GM19193 (cell line): ENCODE measurements around the gene ITGB5.

ENCODE experiments used
- POLR2A ChIP-seq: IDR thresholded peaks from 4 replicates; pipeline ENCODE4 v1.6.1; 2011; ENCODE audit not compliant: insufficient read depth, insufficient read length; ENCODE audit errors: extremely low read depth

Gene ITGB5, protein sequence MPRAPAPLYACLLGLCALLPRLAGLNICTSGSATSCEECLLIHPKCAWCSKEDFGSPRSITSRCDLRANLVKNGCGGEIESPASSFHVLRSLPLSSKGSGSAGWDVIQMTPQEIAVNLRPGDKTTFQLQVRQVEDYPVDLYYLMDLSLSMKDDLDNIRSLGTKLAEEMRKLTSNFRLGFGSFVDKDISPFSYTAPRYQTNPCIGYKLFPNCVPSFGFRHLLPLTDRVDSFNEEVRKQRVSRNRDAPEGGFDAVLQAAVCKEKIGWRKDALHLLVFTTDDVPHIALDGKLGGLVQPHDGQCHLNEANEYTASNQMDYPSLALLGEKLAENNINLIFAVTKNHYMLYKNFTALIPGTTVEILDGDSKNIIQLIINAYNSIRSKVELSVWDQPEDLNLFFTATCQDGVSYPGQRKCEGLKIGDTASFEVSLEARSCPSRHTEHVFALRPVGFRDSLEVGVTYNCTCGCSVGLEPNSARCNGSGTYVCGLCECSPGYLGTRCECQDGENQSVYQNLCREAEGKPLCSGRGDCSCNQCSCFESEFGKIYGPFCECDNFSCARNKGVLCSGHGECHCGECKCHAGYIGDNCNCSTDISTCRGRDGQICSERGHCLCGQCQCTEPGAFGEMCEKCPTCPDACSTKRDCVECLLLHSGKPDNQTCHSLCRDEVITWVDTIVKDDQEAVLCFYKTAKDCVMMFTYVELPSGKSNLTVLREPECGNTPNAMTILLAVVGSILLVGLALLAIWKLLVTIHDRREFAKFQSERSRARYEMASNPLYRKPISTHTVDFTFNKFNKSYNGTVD

DNA sequence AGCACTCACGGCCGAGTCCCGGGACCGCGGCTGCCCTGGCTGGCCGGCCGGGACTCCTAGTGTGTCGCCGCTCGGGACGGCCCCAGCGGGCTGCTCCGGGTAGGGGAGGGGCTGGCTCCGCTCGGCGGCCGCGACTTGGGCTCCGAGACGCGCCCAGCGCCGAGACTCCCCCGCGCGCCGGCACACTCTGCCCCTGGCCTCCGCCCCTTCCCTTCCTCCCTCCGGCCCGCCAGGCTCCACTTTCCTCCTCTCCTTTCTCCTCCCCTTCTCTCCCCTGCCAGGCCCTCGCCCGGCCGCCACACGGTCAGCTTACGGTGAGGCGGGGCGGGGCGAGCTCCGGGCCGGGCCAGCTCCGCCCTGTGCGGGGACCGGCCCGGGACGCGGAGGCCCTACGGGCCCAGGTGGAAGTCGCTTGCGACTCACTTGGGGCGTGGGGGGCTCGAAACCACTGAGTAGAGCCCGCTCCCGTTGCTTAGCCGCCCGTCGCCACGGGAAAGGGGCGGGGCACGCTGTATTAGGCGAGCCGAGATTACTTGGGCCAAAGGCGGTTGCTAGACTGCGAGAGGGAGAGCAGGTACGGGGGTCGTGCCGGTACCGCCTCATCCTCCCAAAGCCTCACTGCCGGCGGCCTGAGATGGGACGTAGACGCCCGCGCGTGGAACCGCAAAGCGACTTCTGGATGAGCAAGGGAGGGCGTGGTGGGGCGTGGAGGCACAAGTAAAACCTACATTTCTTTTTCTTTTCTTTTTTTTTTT lies at the start of gene ITGB5:
TSS of gene ITGB5 (minus strand) at position 189 of the 755 bp plus-strand sequence. CDS start 365 bp downstream, outside the sequence.
- no peak for TF ChIP-seq POLR2A

DNA sequence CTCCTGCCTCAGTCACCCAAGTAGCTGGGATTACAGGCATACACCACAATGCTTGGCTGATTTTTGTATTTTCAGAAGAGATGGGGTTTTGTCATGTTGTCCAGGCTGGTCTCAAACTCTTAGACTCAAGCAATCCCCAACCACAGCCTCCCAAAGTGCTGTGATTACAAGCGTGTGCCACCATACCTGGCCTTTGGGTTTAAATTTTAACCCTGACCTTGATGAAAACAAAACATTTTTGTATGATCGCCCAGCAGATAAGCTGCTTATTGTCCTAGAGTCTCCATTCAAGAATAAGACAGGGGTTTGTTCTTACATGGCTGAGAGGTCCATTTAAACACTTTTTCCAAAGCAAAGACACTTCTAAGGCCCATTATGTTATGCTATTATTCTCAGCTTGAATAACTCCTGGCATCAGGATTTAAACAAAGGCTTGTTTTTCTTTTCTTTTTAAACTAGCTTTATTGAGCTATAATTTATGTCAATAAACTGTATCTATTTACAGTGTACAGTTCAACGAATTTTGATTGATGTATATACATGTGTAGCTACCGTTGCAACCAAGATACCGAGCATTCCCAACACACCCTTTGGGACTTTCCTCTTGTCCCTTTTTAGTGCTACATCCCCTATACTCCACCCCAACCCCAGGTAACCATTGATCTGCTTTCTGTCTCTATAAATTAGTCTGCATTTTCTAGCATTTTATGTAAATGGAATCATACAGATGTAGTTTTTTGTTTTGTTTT lies 48.8 kb upstream of the ITGB5 start:
- TF ChIP-seq POLR2A, result no peak

DNA sequence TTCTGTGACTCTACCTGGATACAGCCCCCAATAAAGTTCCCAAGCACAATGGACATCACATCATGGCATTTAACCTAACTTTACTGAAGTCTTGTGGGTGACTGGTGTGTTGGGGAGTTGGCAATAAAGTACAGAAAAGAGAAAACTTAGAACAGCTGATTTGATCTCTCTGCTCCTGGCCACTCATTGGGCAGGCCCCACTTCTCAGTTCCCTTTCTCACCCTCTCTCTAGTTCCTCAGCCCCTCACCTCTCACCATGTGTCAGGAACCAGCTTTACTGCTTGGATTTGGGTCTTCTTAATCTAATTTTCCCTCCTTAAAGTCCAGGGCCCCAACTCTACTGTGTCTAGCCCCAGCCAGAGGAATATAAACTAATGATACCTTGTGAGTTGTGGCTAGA lies 48.1 kb upstream of the ITGB5 start:
- no peak for TF ChIP-seq POLR2A

DNA sequence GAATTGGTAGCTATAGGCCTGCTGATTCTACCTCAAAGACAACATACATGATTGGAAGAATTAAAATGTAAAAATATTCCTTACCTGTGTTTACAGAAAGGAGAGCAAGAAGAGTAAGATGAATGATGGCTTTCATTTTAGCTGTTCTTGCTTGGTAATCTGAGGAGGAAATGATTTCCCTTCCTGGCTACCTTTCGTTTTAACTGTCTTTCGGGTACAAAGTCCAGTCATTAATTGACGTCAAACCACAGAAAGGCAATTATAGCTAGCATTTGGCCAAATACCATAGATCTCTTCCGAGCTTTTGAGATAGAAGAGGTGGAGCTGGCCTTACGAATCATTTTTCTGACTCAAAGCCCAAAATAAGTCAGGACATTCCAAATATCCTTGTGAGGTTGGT lies 47.4 kb upstream of the ITGB5 start, which contains the start of gene MUC13:
TSS of gene MUC13 (minus strand) at position 175 of the 400 bp plus-strand sequence. CDS start at position 136, 39 bp downstream.
- TF ChIP-seq POLR2A, result no peak

DNA sequence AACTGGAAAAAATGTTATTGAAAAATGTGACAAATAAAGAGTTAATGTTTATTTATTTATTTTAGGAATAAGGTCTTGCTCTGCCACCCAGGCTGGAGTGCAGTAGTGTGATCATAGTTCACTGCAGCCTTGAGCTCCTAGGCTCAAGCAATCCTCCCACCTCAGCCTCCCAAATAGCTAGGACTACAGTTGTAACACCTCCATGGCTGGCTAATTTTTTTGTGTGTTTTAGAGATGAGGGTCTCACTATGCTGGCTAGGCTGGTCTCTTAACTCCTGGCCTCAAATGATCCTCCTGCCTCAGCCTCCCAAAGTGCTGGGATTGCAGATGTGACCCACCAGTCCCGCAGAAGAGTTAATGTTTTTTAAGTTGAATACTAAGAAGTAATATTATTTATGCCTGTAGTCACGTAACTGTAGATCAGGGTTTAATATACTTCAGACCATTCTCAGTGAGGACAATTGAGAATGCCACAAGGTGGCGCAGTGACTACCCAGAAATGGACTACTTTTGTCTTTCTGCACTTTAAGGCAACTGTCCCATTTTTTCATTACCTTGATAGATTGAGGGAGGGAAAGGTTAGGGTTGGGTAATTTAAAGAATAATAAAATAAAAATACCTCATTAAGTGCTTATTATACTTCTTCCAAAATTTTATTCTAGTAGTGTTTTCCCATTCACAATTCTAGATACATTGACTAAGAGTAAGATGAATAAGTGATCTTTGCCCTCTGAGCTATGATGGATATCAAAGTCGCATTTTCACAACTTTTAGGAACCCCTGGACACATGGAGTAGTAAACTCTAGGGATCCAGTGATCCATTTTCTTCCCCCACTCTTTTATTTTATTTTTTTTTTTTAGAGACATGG lies 41.4 kb upstream of the ITGB5 start:
- TF ChIP-seq POLR2A, result no peak

DNA sequence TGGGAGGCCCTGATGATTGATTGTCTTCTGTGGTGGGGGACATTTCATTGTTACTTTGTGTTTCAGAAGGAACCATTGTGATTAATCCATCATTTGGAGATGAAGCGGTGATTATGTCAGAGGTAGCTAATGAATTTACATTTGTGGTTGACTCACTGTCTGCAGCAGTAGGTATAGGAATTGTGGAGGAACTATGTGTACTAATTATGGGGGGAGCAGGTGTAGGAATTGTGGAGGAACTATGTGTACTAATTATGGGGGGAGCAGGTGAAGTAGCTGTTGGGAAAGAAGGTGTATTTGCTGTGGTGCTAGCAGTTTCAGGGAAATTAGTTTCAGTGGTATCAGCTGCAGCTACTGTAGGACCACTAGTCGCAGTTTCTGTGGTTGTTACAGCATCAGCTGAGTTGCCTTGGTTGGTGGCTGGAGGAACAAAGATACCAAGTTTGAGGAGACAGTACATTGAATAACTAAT lies 40.4 kb upstream of the ITGB5 start:
- TF ChIP-seq POLR2A, result no peak

DNA sequence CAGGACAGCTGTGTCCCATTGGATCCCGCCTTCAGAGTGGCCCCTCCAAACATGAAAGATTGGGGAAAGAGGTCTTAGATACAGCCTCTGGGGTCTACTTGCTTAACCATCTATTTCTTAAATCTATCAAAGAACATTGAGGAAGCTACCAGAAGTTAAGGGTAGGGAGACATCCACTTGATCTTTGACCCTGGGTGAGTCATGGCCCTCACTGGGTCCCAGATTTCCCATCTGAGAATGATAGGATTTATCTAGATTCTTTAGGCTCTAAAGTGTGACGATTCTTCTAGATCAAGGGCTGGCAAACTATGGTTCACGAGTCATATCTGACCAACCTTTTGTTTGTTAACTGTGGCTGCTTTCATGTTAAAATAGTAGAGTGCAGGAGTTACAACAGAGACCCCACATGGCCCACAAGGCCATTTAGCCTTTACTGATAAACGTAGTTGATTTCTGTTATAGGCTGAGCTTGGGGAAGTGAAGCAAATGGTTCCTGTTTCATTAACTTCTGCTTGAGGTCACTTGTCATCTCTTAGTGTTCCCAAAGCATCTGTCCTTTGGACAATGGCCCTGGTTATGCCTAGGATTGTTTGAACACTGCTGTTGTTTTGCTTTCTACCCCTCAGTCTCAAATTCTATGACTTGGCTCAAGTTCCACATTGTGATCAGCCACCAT lies 39.4 kb upstream of the ITGB5 start:
- TF ChIP-seq POLR2A, result no peak

DNA sequence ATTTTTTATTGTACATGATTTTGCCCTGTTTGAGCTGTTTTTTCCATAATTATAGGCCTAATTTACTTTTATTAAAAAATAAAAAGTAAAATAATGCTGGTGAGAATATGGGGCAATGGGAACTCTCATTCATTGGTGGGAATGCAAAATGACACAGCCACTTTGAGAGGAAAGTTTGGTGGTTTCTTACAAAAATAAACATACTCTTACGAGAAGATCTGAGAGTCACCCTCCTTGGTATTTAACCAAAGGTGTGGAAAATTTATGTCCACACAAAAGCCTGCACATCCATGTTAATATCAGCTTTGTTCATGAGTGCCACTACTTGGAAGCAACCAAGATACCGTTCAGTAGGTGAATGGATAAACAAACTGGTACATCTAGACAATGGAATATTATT lies 37.6 kb upstream of the ITGB5 start:
- no peak for TF ChIP-seq POLR2A

DNA sequence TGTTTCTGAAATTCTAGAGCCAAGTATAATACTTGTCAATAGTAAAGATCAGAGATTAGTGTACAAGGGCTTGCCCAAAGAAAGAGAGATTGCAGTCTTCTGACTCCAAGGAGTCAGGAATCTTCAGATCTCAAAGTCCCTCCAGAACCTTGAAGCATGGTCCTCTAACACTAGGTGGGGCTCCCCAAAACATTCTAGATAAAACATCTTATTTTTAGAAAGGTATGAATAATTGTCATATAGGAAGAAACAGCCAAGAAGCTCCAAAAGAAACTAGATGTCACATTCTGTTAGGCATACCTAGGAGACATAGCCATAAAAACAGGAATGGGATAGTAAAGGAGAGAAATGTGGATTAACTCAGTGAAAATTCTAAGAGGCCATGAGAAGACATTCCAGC lies 36.7 kb upstream of the ITGB5 start:
- no peak for TF ChIP-seq POLR2A

DNA sequence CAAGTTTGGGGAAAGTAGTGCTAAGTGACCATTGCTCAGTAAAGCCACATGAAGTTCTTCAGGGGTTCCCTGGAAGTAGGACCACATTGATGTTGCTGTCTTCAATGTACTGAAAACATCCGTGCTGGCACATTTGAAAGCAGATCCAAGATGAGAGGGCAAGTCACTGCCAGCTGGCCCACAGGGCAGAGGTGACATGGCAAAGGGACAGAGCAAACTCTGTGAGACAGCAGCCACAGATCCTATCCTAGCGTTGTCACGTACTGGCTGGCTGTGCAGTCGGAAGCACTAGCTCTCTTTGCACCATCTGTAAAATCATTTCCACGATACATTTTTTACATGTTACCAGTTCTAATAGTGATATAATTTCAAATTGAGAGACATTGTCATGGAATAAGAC lies 33.6 kb upstream of the ITGB5 start:
- TF ChIP-seq POLR2A, result no peak

DNA sequence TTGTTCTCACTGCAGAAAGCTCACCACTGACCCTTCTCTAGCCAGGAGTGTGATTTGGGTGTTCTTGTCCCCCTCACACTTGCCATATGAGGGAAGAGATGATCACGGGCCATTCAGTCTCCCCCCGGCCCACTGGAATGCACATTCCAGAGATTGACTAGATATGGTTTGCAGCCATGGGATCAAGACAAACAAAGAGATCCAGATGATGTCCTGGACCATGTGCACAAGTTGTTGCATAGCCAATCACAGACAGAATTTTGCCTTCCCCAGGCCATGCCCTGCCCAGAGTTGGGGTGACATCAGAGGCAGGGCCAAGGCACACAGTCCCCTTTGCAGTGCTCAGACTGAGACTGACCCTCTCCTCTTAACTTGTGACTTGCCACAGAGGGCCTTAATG lies 32.6 kb upstream of the ITGB5 start:
- TF ChIP-seq POLR2A, result no peak

DNA sequence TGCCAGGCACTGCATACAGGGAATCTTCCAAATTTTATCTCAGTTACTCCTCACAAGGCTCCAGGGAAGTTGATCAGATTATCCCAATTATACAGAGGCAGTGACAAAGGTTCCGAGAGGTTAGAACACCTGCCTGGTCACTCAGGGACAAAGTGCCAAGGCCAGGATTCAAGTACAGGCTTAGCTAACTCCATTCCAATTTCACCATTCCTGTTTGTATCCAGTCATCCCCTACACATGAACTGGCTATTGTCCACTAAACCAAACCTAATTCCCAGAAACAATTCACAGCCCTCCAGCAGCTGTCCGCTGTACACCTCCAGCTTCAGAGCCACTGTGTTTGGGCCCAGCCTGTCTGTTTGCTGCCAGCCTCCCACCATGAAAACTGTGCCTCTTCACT lies 31.4 kb upstream of the ITGB5 start:
- TF ChIP-seq POLR2A, result no peak
